ENCODE measurements around the gene PRG3. TPM values are rescaled to one million over a fixed set of nuclear protein-coding genes. Genes with fewer than 3 reads are reported as not detected.

The PRG3 gene
- total RNA-seq, 1 experiment from 2014 or later = not detected

DNA sequence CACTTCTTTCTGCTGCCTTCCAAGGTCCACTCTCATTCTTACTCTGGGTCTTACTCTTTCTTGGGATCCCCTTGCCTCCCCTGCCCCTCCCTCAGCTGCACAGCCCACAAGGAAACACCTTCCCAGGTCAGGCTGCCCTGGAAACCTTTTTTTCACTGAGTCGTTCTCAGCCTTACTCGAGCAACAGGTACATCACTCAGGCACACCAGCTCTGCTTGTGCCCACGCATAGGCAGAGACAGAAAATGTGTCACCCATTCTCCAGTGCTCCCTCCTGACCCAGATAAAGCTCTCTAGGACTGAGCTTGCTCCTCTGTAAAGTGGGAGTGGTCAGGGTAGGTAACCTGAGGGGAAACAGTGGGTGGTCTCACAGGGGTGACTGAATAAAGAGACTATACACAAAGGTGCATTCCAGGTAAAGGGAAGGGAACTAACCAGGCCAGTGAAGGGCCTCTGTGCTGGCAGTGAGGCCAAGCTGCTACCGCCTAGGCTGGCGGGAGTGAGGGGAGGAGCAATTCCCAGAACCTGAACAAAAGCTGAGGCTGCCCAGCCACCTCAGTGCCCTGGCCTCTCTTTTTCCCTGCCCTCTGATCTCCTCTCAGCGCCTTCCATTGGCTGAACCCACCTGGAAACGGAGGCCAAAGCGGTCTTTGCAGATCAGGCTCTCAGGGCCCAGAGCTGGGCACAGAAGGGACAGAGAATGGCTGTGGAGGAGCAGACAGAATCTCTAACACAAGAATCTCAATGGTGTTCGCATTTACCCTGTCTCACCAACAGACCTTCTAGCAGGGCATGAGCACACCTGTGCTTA lies 15.9 kb downstream of the PRG3 start:
- no peak overlapping the region for H2BK12ac ChIP-seq (ENCODE audit: insufficient read length, low read depth, low read length)
- no CpG with 5 or more reads among the region's 9 CpGs for WGBS (ENCODE audit: extremely low coverage, insufficient read length, low lambda C conversion rate)
- H3K27me3 ChIP-seq (ENCODE audit: insufficient read depth, low read length) = no peaks in the 10 kb centered on the region
- H3K27ac Mint-ChIP-seq = peak overlapping the region in 2 of 3 experiments; percentile 86 to 89; a peak in 4 of 7 replicates
- H3K4me1 ChIP-seq (ENCODE audit: insufficient read depth, low read length) = peaks cover 6% of the 10 kb centered on the region
- no peak overlapping the region for H2AK5ac ChIP-seq (ENCODE audit: insufficient read length, low read length)
- no peaks in the 10 kb centered on the region for H3K79me2 ChIP-seq (ENCODE audit: insufficient read depth, low read length)
- H3K27ac ChIP-seq (ENCODE audit: insufficient read length, low read depth, low read length) = no peak overlapping the region
- DNase-seq = peak; percentile 70
- H3K9me3 Mint-ChIP-seq = 0 out of 5 replicates have a peak, but pooled peaks cover 0 to 2% of the 10 kb centered on the region in 2 experiments
- no peak overlapping the region for H4K5ac ChIP-seq (ENCODE audit: insufficient read length, low read depth, low read length)
- no peak overlapping the region for H2AFZ ChIP-seq (ENCODE audit: low read length)
- no peak overlapping the region for H3K23ac ChIP-seq (ENCODE audit: insufficient read length, low read depth, low read length)
- H3K4me1 Mint-ChIP-seq = peaks cover 27% of the 10 kb centered on the region in 2 experiments
- H3K18ac ChIP-seq (ENCODE audit: insufficient read length, low read depth, low read length) = peak overlapping the region; percentile 9
- H2BK15ac ChIP-seq (ENCODE audit: low read depth, low read length) = no peak overlapping the region
- TF ChIP-seq, protein P1, sequence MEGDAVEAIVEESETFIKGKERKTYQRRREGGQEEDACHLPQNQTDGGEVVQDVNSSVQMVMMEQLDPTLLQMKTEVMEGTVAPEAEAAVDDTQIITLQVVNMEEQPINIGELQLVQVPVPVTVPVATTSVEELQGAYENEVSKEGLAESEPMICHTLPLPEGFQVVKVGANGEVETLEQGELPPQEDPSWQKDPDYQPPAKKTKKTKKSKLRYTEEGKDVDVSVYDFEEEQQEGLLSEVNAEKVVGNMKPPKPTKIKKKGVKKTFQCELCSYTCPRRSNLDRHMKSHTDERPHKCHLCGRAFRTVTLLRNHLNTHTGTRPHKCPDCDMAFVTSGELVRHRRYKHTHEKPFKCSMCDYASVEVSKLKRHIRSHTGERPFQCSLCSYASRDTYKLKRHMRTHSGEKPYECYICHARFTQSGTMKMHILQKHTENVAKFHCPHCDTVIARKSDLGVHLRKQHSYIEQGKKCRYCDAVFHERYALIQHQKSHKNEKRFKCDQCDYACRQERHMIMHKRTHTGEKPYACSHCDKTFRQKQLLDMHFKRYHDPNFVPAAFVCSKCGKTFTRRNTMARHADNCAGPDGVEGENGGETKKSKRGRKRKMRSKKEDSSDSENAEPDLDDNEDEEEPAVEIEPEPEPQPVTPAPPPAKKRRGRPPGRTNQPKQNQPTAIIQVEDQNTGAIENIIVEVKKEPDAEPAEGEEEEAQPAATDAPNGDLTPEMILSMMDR (conservative IDR thresholded peaks at IDR 0.05) = no peak
- no peak overlapping the region for H3K4me2 ChIP-seq (ENCODE audit: insufficient read depth, insufficient read length, low read length)
- no peak overlapping the region for H3K9ac ChIP-seq (ENCODE audit: extremely low read depth, insufficient read length, low read length)
- no peak overlapping the region for H3K14ac ChIP-seq (ENCODE audit: insufficient read depth, low read length)
- H3K79me1 ChIP-seq (ENCODE audit: insufficient read depth, low read depth, low read length, poor library complexity, severe bottlenecking) = no peaks in the 10 kb centered on the region
- no peaks in the 10 kb centered on the region for H3K23me2 ChIP-seq (ENCODE audit: insufficient read length, low read depth, low read length, poor library complexity, severe bottlenecking)
- no peak overlapping the region for H2BK5ac ChIP-seq (ENCODE audit: insufficient read length, low read length)
- no peak overlapping the region for H3K4me3 Mint-ChIP-seq
- H3K56ac ChIP-seq (ENCODE audit: insufficient read length, low read depth, low read length) = no peak overlapping the region
- H3K9me3 ChIP-seq (ENCODE audit: control insufficient read depth, low read depth, low read length) = no peaks in the 10 kb centered on the region
- H4K20me1 ChIP-seq (ENCODE audit: control insufficient read depth, insufficient read depth, insufficient read length) = no peaks in the 10 kb centered on the region
- no peak overlapping the region for H4K8ac ChIP-seq (replicated peaks; ENCODE audit: insufficient read length, low read depth, low read length)
- no peaks in the 10 kb centered on the region for H3K36me3 Mint-ChIP-seq (ENCODE audit: insufficient read depth in 1 of 3, low read depth in 3 of 3)
- H2BK20ac ChIP-seq (ENCODE audit: low read depth, low read length, poor library complexity, severe bottlenecking) = no peak overlapping the region
- H2BK120ac ChIP-seq (ENCODE audit: low read depth, low read length, poor library complexity, severe bottlenecking) = no peak overlapping the region
- no peak overlapping the region for H3T11ph ChIP-seq (ENCODE audit: low read length)
- H3K27me3 Mint-ChIP-seq (ENCODE audit: low read depth) = peaks cover 30% of the 10 kb centered on the region
- H3K4ac ChIP-seq (ENCODE audit: low read depth, low read length) = no peak overlapping the region
- H4K91ac ChIP-seq (ENCODE audit: insufficient read length, low read depth, low read length) = no peak overlapping the region

Measured in H9 (cell line).